Bone marrow (tissue), 2 donors: ENCODE measurements around the gene PPP1R11.

Experiments
- DNase-seq, 2 donors: peaks; one replicate each; lab custom pipeline; 2025; lab: John Stamatoyannopoulos, UW

Gene PPP1R11

GRCh38 chr6:30061858-30062458 lies 5.0 kb upstream of the PPP1R11 start:
- no peak for DNase-seq

DNA sequence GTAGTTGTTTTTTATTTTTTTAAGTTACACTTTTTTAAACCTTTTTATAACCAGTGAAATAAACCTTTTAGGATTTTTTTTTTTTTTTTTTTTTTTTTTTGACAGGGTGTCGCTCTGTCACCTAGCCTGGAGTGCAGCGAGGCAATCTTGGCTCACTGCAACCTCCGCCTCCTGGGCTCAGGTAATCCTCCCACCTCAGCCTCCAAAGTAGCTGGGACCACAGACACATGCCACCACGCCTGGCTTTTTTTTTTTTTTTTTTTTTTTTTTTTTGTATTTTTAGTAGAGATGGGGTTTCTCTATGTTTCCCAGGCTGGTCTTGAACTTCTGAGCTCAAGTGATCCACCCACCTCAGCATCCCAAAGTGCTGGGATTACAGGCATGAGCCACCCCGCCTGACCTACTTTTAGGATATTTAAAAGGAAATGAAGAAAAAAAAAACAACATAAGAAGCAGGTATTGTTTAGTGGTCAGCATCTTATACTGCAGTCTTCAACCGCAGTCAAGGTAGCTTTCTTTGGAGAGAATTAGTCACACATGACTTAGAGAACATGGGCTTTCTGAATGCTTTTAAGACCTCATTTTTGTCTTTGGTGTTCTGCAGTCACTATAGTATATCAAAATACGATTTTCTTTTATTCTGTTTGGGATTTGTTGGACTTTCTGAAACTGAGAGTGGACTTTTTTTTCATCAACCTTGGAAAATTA lies 4.4 kb upstream of the PPP1R11 start:
- DNase-seq, result no peak

- DNase-seq, result no peak
These were observed 3.7 kb upstream of the PPP1R11 start for GRCh38 chr6:30063315-30063714.

- DNase-seq, result no peak
These were observed 916 bp upstream of the PPP1R11 start for GRCh38 chr6:30066082-30066481.

DNA sequence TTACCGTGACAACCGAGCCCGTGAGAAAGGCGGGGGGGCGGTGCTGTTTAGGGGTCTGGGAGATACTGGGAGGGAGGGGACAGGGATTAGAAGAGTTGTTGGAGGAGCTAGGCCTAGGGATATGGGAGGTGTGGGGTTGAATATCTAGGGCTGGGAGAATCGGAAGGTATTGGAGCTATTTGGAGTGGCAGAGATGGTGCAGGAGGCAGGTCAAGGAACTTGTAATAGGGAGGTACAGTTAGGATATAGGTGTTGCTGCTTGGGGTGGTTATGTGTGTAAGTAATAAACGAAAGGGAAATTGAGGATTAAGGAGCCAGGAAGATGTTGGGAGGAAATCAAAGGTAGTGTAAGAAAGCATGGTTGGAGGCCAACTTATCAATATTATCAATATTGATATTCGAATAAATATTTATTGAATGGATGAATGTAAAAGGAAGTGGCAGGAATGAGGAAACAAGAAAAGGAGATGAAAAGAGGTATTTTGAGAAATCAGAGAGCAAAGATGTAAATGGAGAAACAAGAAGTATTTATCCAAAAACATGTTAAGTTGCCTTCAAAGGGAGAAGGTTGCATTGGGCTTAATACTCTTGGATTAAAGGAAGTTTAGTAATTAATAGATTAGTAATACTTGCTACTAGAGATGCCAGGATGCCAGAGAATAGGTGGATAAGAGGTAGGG lies 602 bp downstream of the PPP1R11 start:
- no peak for DNase-seq

DNA sequence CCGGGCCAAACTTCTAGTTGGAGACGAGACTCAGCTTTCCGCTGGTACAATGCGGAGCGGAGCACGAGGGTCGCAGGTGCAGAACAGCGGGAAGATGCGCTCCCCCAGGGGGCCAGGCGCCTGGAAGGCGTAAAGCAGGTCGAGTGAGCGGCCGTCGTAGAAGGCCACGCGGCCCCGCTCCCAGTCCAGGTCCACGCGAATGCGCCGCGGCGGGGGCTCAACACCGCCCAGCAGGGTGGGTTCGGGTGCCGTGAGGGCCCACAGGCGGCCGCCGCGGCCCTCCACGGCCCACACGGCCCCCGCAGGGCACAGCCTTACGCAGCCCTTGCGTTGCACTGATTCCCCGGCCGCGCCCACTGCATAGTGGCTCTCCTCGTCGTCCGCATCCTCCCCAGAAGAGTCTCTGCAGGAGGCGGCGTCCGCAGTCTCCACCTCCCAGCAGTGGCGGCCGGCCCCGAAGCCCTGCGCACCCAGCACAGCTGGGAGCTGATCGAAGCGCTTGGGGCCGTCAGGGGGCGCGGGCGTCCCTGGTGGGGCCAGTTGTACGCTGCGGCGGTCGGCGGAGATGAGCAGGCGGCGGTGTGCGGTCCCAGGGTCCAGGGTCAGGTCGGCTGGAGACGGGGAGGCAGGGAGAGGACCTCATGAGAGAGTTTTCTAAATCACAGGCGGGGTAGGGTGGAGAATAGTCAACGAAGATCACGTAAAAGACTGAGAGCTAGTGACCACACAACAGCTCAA lies 4.3 kb downstream of the PPP1R11 start:
- no peak for DNase-seq

DNA sequence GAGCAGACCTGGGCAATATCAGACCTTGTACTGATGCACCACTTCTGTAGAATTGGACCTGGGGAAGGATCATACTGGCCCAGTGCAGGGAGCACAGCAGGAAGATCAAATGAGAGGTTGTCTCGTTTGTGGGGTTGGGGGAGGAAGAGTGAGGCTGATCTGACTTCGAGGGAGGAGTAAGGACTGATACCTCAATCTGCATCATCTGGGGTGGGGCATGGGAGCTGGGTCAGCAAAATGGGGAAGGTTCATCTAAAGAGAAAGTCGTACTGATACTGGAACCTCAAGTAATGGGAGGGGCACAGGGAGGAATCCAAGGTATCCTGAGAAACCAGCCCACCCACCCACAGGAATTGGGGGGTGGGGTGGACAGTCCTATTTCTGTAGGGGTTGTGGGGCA lies 4.9 kb downstream of the PPP1R11 start:
- DNase-seq, result no peak

DNA sequence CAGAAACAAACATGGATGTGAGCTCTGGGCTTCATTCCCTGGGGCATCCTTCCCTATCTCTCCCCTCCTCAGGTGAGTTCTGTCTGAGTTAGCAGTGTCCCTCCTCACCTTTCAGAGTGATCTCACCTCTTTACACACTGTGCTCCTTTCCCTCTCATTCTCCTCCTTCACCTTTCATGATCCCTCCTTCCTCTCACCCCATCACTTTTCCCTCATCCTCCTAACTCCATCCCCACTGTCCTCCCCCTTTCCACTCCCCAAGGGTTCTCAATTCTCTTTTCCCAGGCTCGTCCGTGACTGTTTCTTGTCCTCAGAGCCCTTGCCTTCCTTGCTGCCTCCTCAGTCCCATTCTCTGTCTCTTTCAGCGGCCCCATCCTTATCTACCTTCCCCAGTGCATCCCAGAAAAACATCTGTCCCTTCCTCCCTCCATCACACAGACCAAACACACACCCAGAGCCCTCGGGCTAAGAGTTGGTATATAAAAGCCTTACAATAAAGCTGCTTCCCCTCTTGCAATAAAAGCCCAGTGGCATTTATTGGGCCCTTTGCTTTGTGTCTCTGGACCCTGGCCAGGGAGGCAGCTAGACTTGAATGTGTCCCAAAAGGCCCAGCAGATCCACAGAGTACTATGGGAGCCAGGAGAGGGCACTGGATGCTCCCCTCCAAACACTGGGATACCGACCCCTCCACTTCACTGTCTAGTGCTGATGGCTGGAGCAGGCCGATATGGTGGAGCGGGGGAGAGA lies 6.7 kb downstream of the PPP1R11 start:
- DNase-seq, result no peak

DNA sequence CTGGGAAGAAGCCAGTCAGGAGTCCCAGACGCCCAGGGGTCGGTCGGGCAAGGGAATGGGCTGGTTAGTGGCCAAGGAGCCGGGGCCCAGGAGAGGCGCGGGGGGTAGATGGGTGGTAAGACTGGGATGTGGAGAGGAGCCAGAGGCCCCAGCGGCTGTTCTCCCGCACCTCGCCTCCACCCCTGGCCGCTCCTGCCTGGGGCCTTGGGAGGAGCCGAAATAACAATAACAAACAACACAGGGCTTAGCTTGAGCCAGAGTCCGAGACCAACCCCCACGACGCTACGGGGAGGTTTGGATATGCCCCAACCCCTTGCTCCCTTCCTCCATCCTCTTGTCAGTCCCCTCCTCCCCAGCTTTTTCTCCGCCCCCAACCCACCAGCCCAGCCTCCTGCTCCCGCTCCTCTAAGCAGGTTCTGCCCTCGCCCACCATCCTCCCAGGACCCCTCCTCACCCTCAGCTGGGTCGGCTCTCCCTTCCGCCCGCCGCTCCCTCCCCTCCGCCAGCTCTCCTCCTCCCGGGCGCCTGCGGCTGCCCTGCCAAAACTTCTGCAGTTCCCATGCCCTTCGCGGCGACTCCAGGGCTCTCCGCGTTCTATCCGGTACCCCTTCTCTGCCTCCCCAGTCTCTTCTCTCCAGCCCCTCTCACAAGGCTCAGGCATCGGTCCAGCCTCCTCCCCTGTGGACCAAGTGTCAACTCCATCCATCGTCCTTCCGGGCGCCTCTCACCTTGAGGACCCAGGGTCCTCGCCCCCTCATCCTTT lies 7.5 kb downstream of the PPP1R11 start:
- no peak for DNase-seq

DNA sequence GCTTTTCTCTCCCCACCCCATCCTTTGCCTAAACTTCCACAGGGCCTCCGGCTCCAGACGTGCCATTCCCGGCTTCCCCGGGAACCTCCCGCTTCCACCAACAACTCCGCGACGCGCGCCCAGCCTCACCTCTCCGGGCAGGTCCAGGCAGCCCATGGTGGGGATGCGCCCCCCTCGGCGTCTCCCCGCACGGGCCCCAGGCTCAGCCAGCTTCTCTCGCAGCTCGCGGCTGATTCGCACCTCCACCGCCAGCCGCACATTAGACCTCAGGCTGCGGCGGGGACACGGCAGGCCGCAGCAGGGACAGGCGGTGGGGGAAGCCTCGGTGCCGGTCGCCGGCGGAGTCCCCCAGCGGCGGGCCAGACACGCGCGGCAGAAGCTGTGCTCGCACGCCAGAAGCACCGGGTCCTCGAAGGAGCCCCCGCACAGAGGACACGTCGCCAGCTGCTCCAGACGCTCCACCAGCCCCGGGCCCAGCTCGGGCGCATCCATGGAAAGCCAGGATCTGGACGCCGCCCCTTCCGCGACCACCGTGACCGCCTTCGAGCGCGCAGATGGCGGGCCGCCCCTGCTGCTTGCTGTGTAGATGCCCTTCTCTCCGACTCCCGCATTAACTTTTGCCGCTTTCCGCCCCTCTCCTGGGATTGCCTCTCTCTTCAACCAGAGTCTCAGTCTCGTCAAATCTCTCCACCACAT lies 8.2 kb downstream of the PPP1R11 start, which contains the start of gene RNF39:
TSS of gene RNF39 (minus strand) at position 676 of the 696 bp plus-strand sequence. CDS start at position 492, 184 bp downstream.
- no peak for DNase-seq

- no peak for DNase-seq
These were observed 9.1 kb downstream of the PPP1R11 start for GRCh38 chr6:30075790-30076732.

DNA sequence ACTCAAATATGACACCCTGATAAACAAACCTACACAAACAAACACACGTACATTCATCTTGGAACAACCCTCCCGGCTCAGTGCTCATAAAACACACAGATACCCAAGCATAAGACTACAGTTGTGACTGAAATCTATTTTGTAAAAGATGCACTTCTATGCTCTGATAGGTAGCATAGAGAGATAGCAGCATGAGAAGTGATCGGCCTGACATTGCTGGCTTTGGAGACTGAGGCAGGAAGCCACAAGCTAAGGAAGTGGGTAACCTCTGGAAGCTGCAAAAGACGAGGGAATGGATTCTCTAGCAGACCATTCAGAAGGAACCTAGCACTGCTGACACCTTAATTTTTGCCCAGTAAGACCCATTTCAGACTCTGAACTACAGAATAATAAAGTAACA lies 10.2 kb downstream of the PPP1R11 start:
- DNase-seq, result no peak

DNA sequence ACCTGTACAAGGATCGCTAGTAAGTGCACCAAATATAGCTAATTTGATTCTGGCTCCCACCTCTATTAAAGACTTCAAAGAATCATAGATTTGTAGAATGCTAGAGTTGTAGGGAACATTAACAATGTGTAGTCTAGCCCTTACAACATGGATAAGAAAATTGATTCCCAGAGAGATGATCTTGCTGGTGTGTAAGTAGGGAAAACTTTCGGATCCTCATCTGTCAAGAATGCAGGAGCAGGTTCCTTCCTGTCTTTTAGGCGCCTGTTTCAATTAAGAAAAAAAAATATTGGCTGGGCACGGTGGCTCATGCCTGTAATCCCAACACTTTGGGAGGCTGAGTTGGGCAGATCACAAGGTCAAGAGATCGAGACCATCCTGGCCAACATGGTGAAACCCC lies 20.9 kb downstream of the PPP1R11 start:
- no peak for DNase-seq

- DNase-seq, result no peak
These were observed 24.8 kb downstream of the PPP1R11 start for GRCh38 chr6:30091577-30092381.

- no peak for DNase-seq
These were observed 26.0 kb downstream of the PPP1R11 start for GRCh38 chr6:30092852-30093543.

GRCh38 chr6:30093951-30094661 lies 27.1 kb downstream of the PPP1R11 start:
- DNase-seq, result no peak

DNA sequence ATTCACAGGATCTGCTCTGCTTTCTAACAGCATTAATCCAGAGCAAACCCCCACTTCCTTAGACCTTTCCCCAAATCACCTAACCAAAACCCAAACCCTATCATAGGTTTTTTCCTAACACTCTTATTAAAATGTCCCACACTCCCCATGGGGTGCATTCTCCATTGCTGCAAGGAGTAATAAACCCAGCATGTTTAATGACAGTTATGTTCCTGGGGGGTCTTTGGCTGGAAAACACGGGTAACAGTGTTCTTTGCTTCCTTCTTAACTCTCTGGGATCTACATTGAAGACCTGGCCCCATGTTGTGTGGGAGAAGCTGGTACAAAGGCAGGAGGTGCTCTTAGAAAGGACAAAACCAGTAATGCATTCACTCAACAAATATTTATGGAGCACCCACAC lies 29.8 kb downstream of the PPP1R11 start:
- DNase-seq, result no peak
